GM12878 (cell line): Measurements from ENCODE around the gene ATP10A. TPM values are rescaled to one million over a fixed set of nuclear protein-coding genes. Genes with fewer than 3 reads are reported as not detected.

ENCODE experiments used
- ATAC-seq: fragments of 200-7000 bp; cut with Tn5 transposase; 3 replicates; pipeline ENCODE4 v1.9.1; 2020; ENCODE audit warnings: mild to moderate bottlenecking, moderate library complexity
- BruUV-seq: library from RNA; stranded (reverse); fragments of 400-500 nt; replicated peaks from 2 replicates; lab custom pipeline; 2021; lab: Mats Ljungman, UMichigan
- CTCF ChIA-PET: fragments of 300-600 bp; sonication (Branson Sonifier 250); formaldehyde crosslinking; extraction: SDS; loops from one replicate; lab custom pipeline; 2021; ENCODE audit warnings: inconsistent platforms; lab: Yijun Ruan, JAX
- POLR2A ChIA-PET: fragments of 350-600 bp; formaldehyde crosslinking; extraction: SDS; loops from one replicate; lab custom pipeline; 2021; ENCODE audit warnings: inconsistent platforms; lab: Charles Lee
- RAD21 ChIA-PET: fragments of 300-600 bp; sonication (Branson Sonifier 250); formaldehyde crosslinking; loops from one replicate; lab custom pipeline; 2023; ENCODE audit warnings: antibody characterized with exemption; ENCODE audit not compliant: unreplicated experiment; lab: Charles Lee
- SMC1A ChIA-PET: fragments of 300-600 bp; sonication (Branson Sonifier 250); formaldehyde crosslinking; loops from one replicate; lab custom pipeline; 2023; ENCODE audit not compliant: unreplicated experiment, uncharacterized antibody; lab: Charles Lee
- DNase-seq: peaks from one replicate; pipeline ENCODE4 v3.0.0-alpha.2; 2011; ENCODE audit warnings: low read depth, low spot score
- FAIRE-seq: peaks from 3 replicates; lab custom pipeline; 2011; peaks lifted over from hg19 to GRCh38; lab: Jason Lieb, UNC
- H2AFZ ChIP-seq: 2 replicates; pipeline ENCODE4 v1.6.0; 2011; ENCODE audit warnings: low read depth, low read length, control low read depth; ENCODE audit not compliant: control insufficient read depth
- H3K27ac ChIP-seq: 2 replicates; pipeline ENCODE4 v1.5.1; 2011; ENCODE audit warnings: control low read depth; ENCODE audit not compliant: control insufficient read depth, insufficient read depth
- H3K27me3 ChIP-seq, 2 experiments: replicated peaks in 1 of 2; 2 replicates each; pipeline versions ENCODE4 v1.6.0 to v1.6.1; 2011; ENCODE audit warnings: low read length in 1 of 2; ENCODE audit not compliant: control insufficient read depth in 2 of 2, insufficient read depth in 2 of 2
- H3K36me3 ChIP-seq, 2 experiments: 2 replicates each; pipeline ENCODE4 v1.5.1; 2011; ENCODE audit warnings: low read length in 1 of 2; ENCODE audit not compliant: control insufficient read depth in 2 of 2, insufficient read depth in 2 of 2
- H3K4me1 ChIP-seq: 2 replicates; pipeline ENCODE4 v1.6.1; 2011; ENCODE audit warnings: mild to moderate bottlenecking, low read length, moderate library complexity, mixed read lengths; ENCODE audit not compliant: control insufficient read depth, insufficient read depth
- H3K4me2 ChIP-seq: 2 replicates; pipeline ENCODE4 v1.6.0; 2011; ENCODE audit warnings: control low read depth; ENCODE audit not compliant: control insufficient read depth, insufficient read depth
- H3K4me3 ChIP-seq: fragments of 200-600 bp; sonication (generic); 2 replicates; pipeline ENCODE4 v1.5.1; 2016
- H3K79me2 ChIP-seq: 2 replicates; pipeline ENCODE4 v1.6.0; 2011; ENCODE audit warnings: low read length; ENCODE audit not compliant: control insufficient read depth, insufficient read depth
- H3K9ac ChIP-seq: 2 replicates; pipeline ENCODE4 v1.8.0; 2011; ENCODE audit warnings: low read length, control low read depth, mixed read lengths; ENCODE audit not compliant: control insufficient read depth, insufficient read depth
- H3K9me3 ChIP-seq: replicated peaks from 3 replicates; pipeline ENCODE4 v1.5.1; 2011; ENCODE audit warnings: mild to moderate bottlenecking, low read length; ENCODE audit not compliant: control insufficient read depth, insufficient read depth
- H4K20me1 ChIP-seq: 2 replicates; pipeline ENCODE4 v1.6.0; 2011; ENCODE audit not compliant: control insufficient read depth, insufficient read depth
- EED ChIP-seq: sonication (generic); IDR thresholded peaks from 2 replicates; pipeline ENCODE4 v1.6.1; 2016; ENCODE audit warnings: antibody characterized with exemption, low read depth
- EP300 ChIP-seq, 2 experiments: fragments of 150-350 bp in 1 of 2; IDR thresholded peaks; 2 replicates each; pipeline ENCODE4 v1.6.1; 2011 to 2012; ENCODE audit warnings: low read depth in 2 of 2, low read length in 2 of 2, borderline replicate concordance in 1 of 2, improper control_type of control experiment in 1 of 2, inconsistent platforms in 1 of 2; ENCODE audit not compliant: control insufficient read depth in 1 of 2
- EZH2 ChIP-seq: IDR thresholded peaks from 2 replicates; pipeline ENCODE4 v1.6.1; 2012; ENCODE audit warnings: low read depth, mild to moderate bottlenecking, control low read depth, inconsistent platforms, low read length, borderline replicate concordance; ENCODE audit not compliant: control insufficient read depth
- HDAC2 ChIP-seq: fragments of 200-600 bp; sonication (generic); IDR thresholded peaks from 2 replicates; pipeline ENCODE4 v1.6.1; 2017
- HDAC6 ChIP-seq: fragments of 200-600 bp; sonication (generic); IDR thresholded peaks from one replicate; pipeline ENCODE4 v1.8.0; 2017; ENCODE audit warnings: antibody characterized with exemption; ENCODE audit not compliant: unreplicated experiment
- IRF3 ChIP-seq: fragments of 450-650 bp; IDR thresholded peaks from 2 replicates; pipeline ENCODE4 v1.6.1; 2014; ENCODE audit warnings: mild to moderate bottlenecking
- JUNB ChIP-seq: IDR thresholded peaks from 2 replicates; pipeline ENCODE4 v1.6.1; 2016; ENCODE audit warnings: antibody characterized with exemption, mild to moderate bottlenecking
- JUND ChIP-seq: IDR thresholded peaks from 2 replicates; pipeline ENCODE4 v1.6.1; 2012; ENCODE audit warnings: low read depth, mild to moderate bottlenecking, low read length, improper control_type of control experiment, moderate library complexity
- MXI1 ChIP-seq: fragments of 150-350 bp; IDR thresholded peaks from 2 replicates; pipeline ENCODE4 v1.6.1; 2011; ENCODE audit warnings: low read depth, mild to moderate bottlenecking, inconsistent platforms, low read length, improper control_type of control experiment
- NR2C1 ChIP-seq: fragments of 450-650 bp; IDR thresholded peaks from 2 replicates; pipeline ENCODE4 v1.6.1; 2017; ENCODE audit warnings: antibody characterized with exemption, mild to moderate bottlenecking, moderate library complexity
- NR2C2 ChIP-seq: IDR thresholded peaks from 2 replicates; pipeline ENCODE4 v1.6.1; 2011; ENCODE audit warnings: borderline replicate concordance, low read depth; ENCODE audit not compliant: control insufficient read depth, insufficient read length
- RB1 ChIP-seq: fragments of 450-650 bp; formaldehyde crosslinking; IDR thresholded peaks from 2 replicates; pipeline ENCODE4 v1.6.1; 2017; ENCODE audit warnings: mild to moderate bottlenecking, borderline replicate concordance
- RUNX3 ChIP-seq: IDR thresholded peaks from 2 replicates; pipeline ENCODE4 v1.6.1; 2012; ENCODE audit warnings: low read length, inconsistent platforms
- SMAD5 ChIP-seq: IDR thresholded peaks from 2 replicates; pipeline ENCODE4 v1.6.1; 2016; ENCODE audit warnings: antibody characterized with exemption, low read depth
- TBL1XR1 ChIP-seq: IDR thresholded peaks from 2 replicates; pipeline ENCODE4 v1.6.1; 2012; ENCODE audit warnings: low read depth, low read length, improper control_type of control experiment
- ZNF207 ChIP-seq: fragments of 450-650 bp; IDR thresholded peaks from 2 replicates; pipeline ENCODE4 v1.6.1; 2014; ENCODE audit warnings: antibody characterized with exemption, mild to moderate bottlenecking, borderline replicate concordance
- ZNF217 ChIP-seq: fragments of 450-650 bp; IDR thresholded peaks from 2 replicates; pipeline ENCODE4 v1.6.1; 2017; ENCODE audit warnings: antibody characterized with exemption, mild to moderate bottlenecking
- WGBS: methylation state at CpG from one replicate; pipeline ENCODE4 v1.1.6; 2016; ENCODE audit warnings: low lambda C conversion rate; ENCODE audit not compliant: insufficient replicate concordance, insufficient coverage; ENCODE audit errors: missing lambda C conversion rate; 5-methylcytosine and 5-hydroxymethylcytosine counted together
- in situ Hi-C: fragments of 300-500 bp; cut with MboI; formaldehyde crosslinking; loops from 9 replicates; pipeline ENCODE4 v1.14.3; 2018; ENCODE audit warnings: mixed read lengths
- intact Hi-C: fragments of 100-400 bp; cut with micrococcal nuclease; formaldehyde crosslinking; loops from one replicate; pipeline ENCODE4 v1.14.2; 2022; ENCODE audit not compliant: unreplicated experiment
- polyA plus RNA-seq, 11 experiments: library from polyadenylated mRNA; depleted of rRNA in 4 of 11; unstranded in 6 of 11; stranded (reverse) in 5 of 11; fragments of >200 nt; fragmentation: Nextera tagmentation in 4 of 11; fragmentation: Illumina TruSeq in 1 of 11; extraction: Ambion mirVana in 4 of 11; extraction: Trizol in 1 of 11; gene quantifications; 1 replicate in 1 of 11; 2 replicates in 10 of 11; pipeline versions ENCODE4 v1.2.1 to v1.2.3, GENCODE V29; 2011 to 2016; ENCODE audit warnings: inconsistent platforms in 2 of 11, missing spikeins in 2 of 11, low read depth in 1 of 11
- total RNA-seq, 4 experiments: library from RNA; depleted of rRNA in 3 of 4; stranded (reverse); fragments of >200 nt in 3 of 4; fragmentation: Illumina TruSeq in 1 of 4; extraction: Trizol in 1 of 4; gene quantifications; 2 replicates each; pipeline versions ENCODE4 v1.2.1 to v1.2.3, GENCODE V29; 2013 to 2021
- TF ChIP-seq, protein P1 (sequence below): fragments of 450-650 bp; formaldehyde crosslinking; IDR thresholded peaks from 2 replicates; pipeline ENCODE4 v1.4.0; 2022; ENCODE audit warnings: mild to moderate bottlenecking, moderate library complexity
- TF ChIP-seq, protein P2 (sequence below): fragments of 450-650 bp; IDR thresholded peaks from 2 replicates; pipeline ENCODE4 v1.6.1; 2017; ENCODE audit warnings: low read depth, mild to moderate bottlenecking, moderate library complexity

Gene ATP10A
- total and polyA plus RNA-seq, 10 of the 15 experiments (the other 5 are each of a cell fraction or from before 2014, with no cell fraction given) = 0.04 to 1.5 (median 0.31) TPM; not detected in 2

DNA sequence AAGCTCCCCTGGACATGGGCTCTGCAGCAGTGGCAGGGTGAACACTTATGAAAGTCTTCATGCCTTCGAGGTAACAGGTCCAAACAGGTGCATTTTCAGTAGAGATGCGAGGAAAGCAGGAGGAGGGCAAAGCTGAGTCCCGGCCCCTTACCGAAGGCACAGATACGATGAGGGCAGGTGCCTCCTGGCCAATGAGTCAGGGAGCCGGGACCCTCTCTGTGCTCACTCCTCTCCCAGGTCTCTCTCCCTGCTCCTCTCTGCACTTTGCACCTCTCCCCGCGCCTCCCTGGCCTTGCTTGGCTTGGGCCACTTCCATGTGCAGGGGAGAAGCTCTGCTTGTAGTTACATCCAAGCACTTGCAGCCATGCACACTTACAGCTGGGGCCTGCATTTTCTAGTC lies 187.1 kb downstream of the ATP10A start:
- H3K27ac ChIP-seq = no peak overlapping the region
- H3K4me2 ChIP-seq = no peak overlapping the region
- WGBS = 46% methylated on average over 8 of the region's 8 CpGs
- no TSS peak for BruUV-seq
- H2AFZ ChIP-seq = no peak overlapping the region
- ATAC-seq (no peak), DNase-seq (no peak), FAIRE-seq (no peak)
- ChIA-PET POLR2A (no interaction called here), SMC1A (no interaction called here), CTCF (no interaction called here), RAD21 (no interaction called here)
- no peaks in the 10 kb centered on the region for H3K27me3 ChIP-seq
- H3K9ac ChIP-seq = no peak overlapping the region
- no peaks in the 10 kb centered on the region for H3K4me1 ChIP-seq
- H4K20me1 ChIP-seq = no peaks in the 10 kb centered on the region
- no peaks in the 10 kb centered on the region; the same call in 2 of the 3 replicates for H3K9me3 ChIP-seq
- H3K4me3 ChIP-seq = no peak overlapping the region
- intact Hi-C loops (no loop called here), in situ Hi-C loops (loop anchor here (10.0 kb wide), 1 partner anchor 59 kb away; no protein-coding TSS in a partner anchor)
- no peaks in the 10 kb centered on the region for H3K36me3 ChIP-seq
- TF ChIP-seq SMAD5 (no peak), HDAC2 (no peak), IRF3 (no peak), NR2C2 (no peak), RB1 (no peak), EED (no peak), ZNF217 (no peak), HDAC6 (no peak), EZH2 (no peak), JUND (no peak), JUNB (no peak), NR2C1 (no peak), RUNX3 (no peak), MXI1 (no peak), EP300 (IDR thresholded peaks at IDR 0.05; ENCODE audit: borderline replicate concordance in 1 of 2, control insufficient read depth in 1 of 2, low read depth in 2 of 2, low read length in 2 of 2) (no peak), ZNF207 (no peak), TBL1XR1 (no peak)
- TF ChIP-seq, protein P1, sequence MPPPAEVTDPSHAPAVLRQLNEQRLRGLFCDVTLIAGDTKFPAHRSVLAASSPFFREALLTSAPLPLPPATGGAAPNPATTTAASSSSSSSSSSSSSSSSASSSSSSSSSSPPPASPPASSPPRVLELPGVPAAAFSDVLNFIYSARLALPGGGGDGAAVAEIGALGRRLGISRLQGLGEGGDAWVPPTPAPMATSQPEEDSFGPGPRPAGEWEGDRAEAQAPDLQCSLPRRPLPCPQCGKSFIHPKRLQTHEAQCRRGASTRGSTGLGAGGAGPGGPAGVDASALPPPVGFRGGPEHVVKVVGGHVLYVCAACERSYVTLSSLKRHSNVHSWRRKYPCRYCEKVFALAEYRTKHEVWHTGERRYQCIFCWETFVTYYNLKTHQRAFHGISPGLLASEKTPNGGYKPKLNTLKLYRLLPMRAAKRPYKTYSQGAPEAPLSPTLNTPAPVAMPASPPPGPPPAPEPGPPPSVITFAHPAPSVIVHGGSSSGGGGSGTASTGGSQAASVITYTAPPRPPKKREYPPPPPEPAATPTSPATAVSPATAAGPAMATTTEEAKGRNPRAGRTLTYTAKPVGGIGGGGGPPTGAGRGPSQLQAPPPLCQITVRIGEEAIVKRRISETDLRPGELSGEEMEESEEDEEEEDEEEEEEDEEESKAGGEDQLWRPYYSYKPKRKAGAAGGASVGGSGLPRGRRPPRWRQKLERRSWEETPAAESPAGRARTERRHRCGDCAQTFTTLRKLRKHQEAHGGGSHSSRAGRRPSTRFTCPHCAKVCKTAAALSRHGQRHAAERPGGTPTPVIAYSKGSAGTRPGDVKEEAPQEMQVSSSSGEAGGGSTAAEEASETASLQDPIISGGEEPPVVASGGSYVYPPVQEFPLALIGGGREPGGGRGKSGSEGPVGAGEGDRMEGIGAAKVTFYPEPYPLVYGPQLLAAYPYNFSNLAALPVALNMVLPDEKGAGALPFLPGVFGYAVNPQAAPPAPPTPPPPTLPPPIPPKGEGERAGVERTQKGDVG = no peak
- TF ChIP-seq, protein P2, sequence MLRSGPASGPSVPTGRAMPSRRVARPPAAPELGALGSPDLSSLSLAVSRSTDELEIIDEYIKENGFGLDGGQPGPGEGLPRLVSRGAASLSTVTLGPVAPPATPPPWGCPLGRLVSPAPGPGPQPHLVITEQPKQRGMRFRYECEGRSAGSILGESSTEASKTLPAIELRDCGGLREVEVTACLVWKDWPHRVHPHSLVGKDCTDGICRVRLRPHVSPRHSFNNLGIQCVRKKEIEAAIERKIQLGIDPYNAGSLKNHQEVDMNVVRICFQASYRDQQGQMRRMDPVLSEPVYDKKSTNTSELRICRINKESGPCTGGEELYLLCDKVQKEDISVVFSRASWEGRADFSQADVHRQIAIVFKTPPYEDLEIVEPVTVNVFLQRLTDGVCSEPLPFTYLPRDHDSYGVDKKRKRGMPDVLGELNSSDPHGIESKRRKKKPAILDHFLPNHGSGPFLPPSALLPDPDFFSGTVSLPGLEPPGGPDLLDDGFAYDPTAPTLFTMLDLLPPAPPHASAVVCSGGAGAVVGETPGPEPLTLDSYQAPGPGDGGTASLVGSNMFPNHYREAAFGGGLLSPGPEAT = no peak
- no peaks in the 10 kb centered on the region for H3K79me2 ChIP-seq
